H1 (cell line): ENCODE measurements around the gene KRAS. TPM values are rescaled to one million over a fixed set of nuclear protein-coding genes. Genes with fewer than 3 reads are reported as not detected.

Experiments
- CTCF ChIA-PET: fragments of 300-600 bp; sonication (Branson Sonifier 250); formaldehyde crosslinking; loops from one replicate; lab custom pipeline; 2021; ENCODE audit not compliant: partially characterized antibody; lab: Charles Lee
- POLR2A ChIA-PET: fragments of 300-600 bp; sonication (Branson Sonifier 250); formaldehyde crosslinking; loops from one replicate; lab custom pipeline; 2021; ENCODE audit warnings: inconsistent platforms; ENCODE audit not compliant: partially characterized antibody; lab: Charles Lee
- DNase-seq, 2 experiments: peaks; one replicate each; pipeline versions ENCODE4 v3.0.0 to v3.0.0-alpha.2; 2010 to 2022; ENCODE audit warnings: low spot score in 2 of 2, low read depth in 1 of 2, mixed read lengths in 1 of 2
- FAIRE-seq: peaks from 2 replicates; lab custom pipeline; 2011; peaks lifted over from hg19 to GRCh38; lab: Jason Lieb, UNC
- H2AFZ ChIP-seq: 2 replicates; pipeline ENCODE4 v1.8.1; 2012; ENCODE audit warnings: low read length, inconsistent platforms
- H2AK5ac ChIP-seq: 2 replicates; pipeline ENCODE4 v1.6.1; 2013; ENCODE audit warnings: low read depth, low read length
- H2BK120ac ChIP-seq: replicated peaks from 2 replicates; pipeline ENCODE3; 2013; ENCODE audit warnings: low read depth, low read length, inconsistent platforms
- H2BK12ac ChIP-seq: 2 replicates; pipeline ENCODE4 v1.6.1; 2013; ENCODE audit warnings: low read depth, low read length
- H2BK15ac ChIP-seq: 2 replicates; pipeline ENCODE4 v1.6.1; 2013; ENCODE audit warnings: low read length
- H2BK20ac ChIP-seq: 2 replicates; pipeline ENCODE4 v1.6.1; 2013; ENCODE audit warnings: low read length
- H2BK5ac ChIP-seq: 2 replicates; pipeline ENCODE4 v1.6.1; 2013; ENCODE audit warnings: low read depth, low read length
- H3K14ac ChIP-seq: 2 replicates; pipeline ENCODE4 v1.6.1; 2013; ENCODE audit warnings: inconsistent platforms; ENCODE audit not compliant: insufficient read length
- H3K18ac ChIP-seq: 2 replicates; pipeline ENCODE4 v1.6.1; 2013; ENCODE audit warnings: low read length; ENCODE audit errors: extremely low read depth
- H3K23ac ChIP-seq: 2 replicates; pipeline ENCODE4 v1.6.1; 2013; ENCODE audit warnings: inconsistent platforms; ENCODE audit not compliant: insufficient read length
- H3K23me2 ChIP-seq: 2 replicates; pipeline ENCODE4 v1.6.1; 2013; ENCODE audit warnings: low read depth, low read length
- H3K27ac ChIP-seq: 2 replicates; pipeline ENCODE4 v1.6.1; 2011; ENCODE audit warnings: low read depth, low read length, inconsistent platforms
- H3K27me3 ChIP-seq, 4 experiments: replicated peaks in 1 of 4; 1 replicate in 1 of 4; 2 replicates in 3 of 4; pipeline versions ENCODE4 v1.6.1 to v1.8.1; 2011 to 2013; ENCODE audit warnings: low read length in 3 of 4, mild to moderate bottlenecking in 3 of 4, inconsistent platforms in 2 of 4, mixed read lengths in 2 of 4, moderate library complexity in 1 of 4; ENCODE audit not compliant: control insufficient read depth in 3 of 4, insufficient read depth in 3 of 4; ENCODE audit errors: extremely low read depth in 1 of 4
- H3K36me3 ChIP-seq, 4 experiments: 2 replicates each; pipeline versions ENCODE4 v1.6.1 to v1.8.1; 2011 to 2013; ENCODE audit warnings: mild to moderate bottlenecking in 4 of 4, low read length in 3 of 4, moderate library complexity in 2 of 4, control low read depth in 1 of 4, inconsistent platforms in 1 of 4; ENCODE audit not compliant: insufficient read depth in 4 of 4, control insufficient read depth in 2 of 4
- H3K4ac ChIP-seq: replicated peaks from 2 replicates; pipeline ENCODE3; 2013; ENCODE audit warnings: low read length, low read depth, mixed read lengths, inconsistent platforms; ENCODE audit not compliant: insufficient read length
- H3K4me1 ChIP-seq, 4 experiments: replicated peaks in 1 of 4; 1 replicate in 1 of 4; 2 replicates in 3 of 4; pipeline versions ENCODE4 v1.6.1 to v1.8.1; 2011 to 2013; ENCODE audit warnings: low read length in 3 of 4, inconsistent platforms in 2 of 4, mixed read lengths in 1 of 4; ENCODE audit not compliant: insufficient read depth in 4 of 4, control insufficient read depth in 3 of 4
- H3K4me2 ChIP-seq, 2 experiments: 2 replicates each; pipeline versions ENCODE4 v1.6.1 to v1.8.1; 2011 to 2013; ENCODE audit warnings: low read depth in 2 of 2, low read length in 2 of 2, control low read depth in 1 of 2, inconsistent platforms in 1 of 2, mild to moderate bottlenecking in 1 of 2; ENCODE audit not compliant: insufficient read depth in 1 of 2
- H3K4me3 ChIP-seq, 4 experiments: fragments of 200-600, 300-600 bp in 1 of 4; sonication (generic), shearing (Covaris generic), sonication (Bioruptor Twin) in 1 of 4; 2 replicates each; pipeline versions ENCODE4 v1.5.1 to v1.8.1; 2011 to 2016; ENCODE audit warnings: low read length in 4 of 4, low read depth in 3 of 4, control low read depth in 2 of 4, inconsistent platforms in 2 of 4, mild to moderate bottlenecking in 2 of 4, mixed read lengths in 1 of 4, moderate library complexity in 1 of 4; ENCODE audit not compliant: insufficient read depth in 2 of 4; ENCODE audit errors: extremely low read depth in 1 of 4
- H3K56ac ChIP-seq: replicated peaks from 2 replicates; pipeline ENCODE3; 2013; ENCODE audit warnings: low read depth, mild to moderate bottlenecking, mixed read lengths, low read length, inconsistent platforms; ENCODE audit not compliant: insufficient read length
- H3K79me1 ChIP-seq: 2 replicates; pipeline ENCODE4 v1.6.1; 2013; ENCODE audit warnings: low read depth, low read length, control low read depth
- H3K79me2 ChIP-seq, 2 experiments: 2 replicates each; pipeline versions ENCODE4 v1.6.1 to v1.8.1; 2012 to 2013; ENCODE audit warnings: low read length in 2 of 2, mild to moderate bottlenecking in 2 of 2, inconsistent platforms in 1 of 2; ENCODE audit not compliant: insufficient read depth in 2 of 2, control insufficient read depth in 1 of 2
- H3K9ac ChIP-seq, 4 experiments: replicated peaks in 1 of 4; 1 replicate in 1 of 4; 2 replicates in 3 of 4; pipeline versions ENCODE4 v1.6.1 to v1.8.1; 2011 to 2013; ENCODE audit warnings: low read depth in 3 of 4, low read length in 3 of 4, control low read depth in 2 of 4, mild to moderate bottlenecking in 2 of 4, moderate library complexity in 2 of 4, inconsistent platforms in 1 of 4; ENCODE audit errors: extremely low read depth in 1 of 4
- H3K9me3 ChIP-seq, 2 experiments: 2 replicates each; pipeline versions ENCODE4 v1.6.1 to v1.8.1; 2012 to 2013; ENCODE audit warnings: mild to moderate bottlenecking in 2 of 2, moderate library complexity in 2 of 2, control low read depth in 1 of 2, inconsistent platforms in 1 of 2, low read depth in 1 of 2, low read length in 1 of 2, mixed read lengths in 1 of 2; ENCODE audit not compliant: insufficient read depth in 2 of 2
- H4K20me1 ChIP-seq, 2 experiments: replicated peaks in 1 of 2; 2 replicates each; pipeline versions ENCODE3 to v1.8.1; 2011 to 2013; ENCODE audit warnings: inconsistent platforms in 2 of 2, low read length in 2 of 2, mild to moderate bottlenecking in 1 of 2; ENCODE audit not compliant: insufficient read depth in 2 of 2, control insufficient read depth in 1 of 2
- H4K5ac ChIP-seq: 2 replicates; pipeline ENCODE4 v1.6.1; 2013; ENCODE audit warnings: low read length, low read depth, mixed read lengths, inconsistent platforms; ENCODE audit not compliant: insufficient read length
- H4K8ac ChIP-seq: 2 replicates; pipeline ENCODE4 v1.8.0; 2013; ENCODE audit warnings: mild to moderate bottlenecking, moderate library complexity, low read length, inconsistent platforms; ENCODE audit not compliant: insufficient read depth; ENCODE audit errors: extremely low read depth
- H4K91ac ChIP-seq: replicated peaks from 2 replicates; pipeline ENCODE3; 2013; ENCODE audit warnings: low read length, mixed read lengths, inconsistent platforms; ENCODE audit not compliant: insufficient read length
- BRCA1 ChIP-seq: IDR thresholded peaks from 2 replicates; pipeline ENCODE4 v1.6.1; 2012; ENCODE audit warnings: low read depth, low read length, improper control_type of control experiment
- HDAC6 ChIP-seq: IDR thresholded peaks from one replicate; pipeline ENCODE4 v1.7.1; 2012; ENCODE audit warnings: low read depth, mild to moderate bottlenecking, inconsistent platforms, low read length, moderate library complexity
- JUN ChIP-seq: IDR thresholded peaks from 2 replicates; pipeline ENCODE4 v1.6.1; 2011; ENCODE audit warnings: low read depth, mild to moderate bottlenecking, improper control_type of control experiment, low read length
- SP2 ChIP-seq: IDR thresholded peaks from 2 replicates; pipeline ENCODE4 v1.6.1; 2012; ENCODE audit warnings: mild to moderate bottlenecking, low read length, inconsistent platforms
- WGBS, 2 experiments: shearing (Covaris generic) in 1 of 2; methylation state at CpG; one replicate each; pipeline versions ENCODE4 v1.1.6 to v1.1.7; 2013 to 2015; ENCODE audit warnings: low lambda C conversion rate in 2 of 2, mixed read lengths in 2 of 2, inconsistent platforms in 1 of 2, low coverage in 1 of 2, missing lambda C conversion rate in 1 of 2; ENCODE audit not compliant: insufficient replicate concordance in 2 of 2, insufficient coverage in 1 of 2, insufficient read length in 1 of 2; ENCODE audit errors: extremely low coverage in 1 of 2, missing lambda C conversion rate in 1 of 2; 5-methylcytosine and 5-hydroxymethylcytosine counted together
- polyA plus RNA-seq, 7 experiments: library from polyadenylated mRNA; depleted of rRNA in 3 of 7; stranded (reverse) in 5 of 7; unstranded in 2 of 7; fragments of >200 nt in 5 of 7; fragments of 200-250 nt in 2 of 7; gene quantifications; 1 replicate in 5 of 7; 2 replicates in 1 of 7; 4 replicates in 1 of 7; pipeline versions ENCODE4 v1.2.1 to v1.2.3, GENCODE V29; 2011 to 2013; ENCODE audit warnings: missing spikeins in 2 of 7, mixed read lengths in 2 of 7
- total RNA-seq: library from RNA; stranded (reverse); fragmentation: NEBNext Ultra II Directional; extraction: Animal tissue kit (Norgen Biotek cat#: 25700); gene quantifications from 2 replicates; pipeline ENCODE4 v1.2.1, GENCODE V29; 2021

KRAS gene
- total and polyA plus RNA-seq, 2 of the 8 experiments (the other 6 are each of a cell fraction or from before 2014, with no cell fraction given), result 24.8 to 64.6 TPM

DNA sequence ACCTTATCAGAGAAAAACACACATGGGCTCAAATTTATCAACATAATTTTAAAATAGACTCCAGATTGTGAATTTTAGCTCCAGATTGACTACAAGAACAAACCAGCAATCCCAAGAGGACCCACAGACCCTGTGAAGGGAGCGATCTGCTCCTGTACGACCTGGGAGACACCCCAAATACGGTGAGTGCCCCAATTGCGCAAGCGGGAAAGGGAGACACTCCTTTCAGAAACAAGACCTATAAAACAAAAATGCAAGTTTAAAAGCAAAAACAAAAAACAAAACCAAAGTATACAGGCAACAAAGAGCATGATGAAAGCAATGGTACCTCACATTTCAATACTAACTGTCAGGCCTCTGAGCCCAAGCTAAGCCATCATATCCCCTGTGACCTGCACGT, 87.9 kb downstream of the KRAS start:
- Histone ChIP-seq H3K79me2 (no peaks in the 10 kb centered on the region), H3K4me2 (no peak overlapping the region), H3K23me2 (no peaks in the 10 kb centered on the region; the same call in 1 of the 2 replicates), H4K20me1 (no peaks in the 10 kb centered on the region), H3K23ac (no peak overlapping the region), H2AFZ (no peak overlapping the region), H3K79me1 (no peaks in the 10 kb centered on the region), H2BK120ac (no peak overlapping the region), H3K9ac (no peak overlapping the region), H4K8ac (no peak overlapping the region), H3K27me3 (no peaks in the 10 kb centered on the region), H3K27ac (no peak overlapping the region), H3K56ac (no peak overlapping the region), H2AK5ac (no peak overlapping the region), H2BK12ac (no peak overlapping the region), H3K18ac (no peak overlapping the region), H4K5ac (no peak overlapping the region), H2BK5ac (no peak overlapping the region), H3K36me3 (no peaks in the 10 kb centered on the region), H4K91ac (no peak overlapping the region), H2BK15ac (no peak overlapping the region), H3K14ac (no peak overlapping the region), H3K4me1 (no peaks in the 10 kb centered on the region), H3K4ac (no peak overlapping the region), H3K4me3 (no peak overlapping the region), H3K9me3 (no peaks in the 10 kb centered on the region), H2BK20ac (no peak overlapping the region)
- FAIRE-seq (no peak), DNase-seq (no peak)
- WGBS, 2 experiments, result 94% methylated on average over 6 of the region's 6 CpGs; no CpG with 5 or more reads in 1 of the 2 experiments
- POLR2A ChIA-PET, result no interaction called here
- CTCF ChIA-PET, result interaction anchor here (1.2 kb wide), 1 partner anchor 8 kb away, joined by 3 read pairs; no protein-coding TSS in a partner anchor
- no peak for TF ChIP-seq SP2
- TF ChIP-seq BRCA1, result no peak
- TF ChIP-seq HDAC6, result no peak
- TF ChIP-seq JUN, result no peak
